ENCODE results near the gene CLEC2L.

Gene CLEC2L

DNA sequence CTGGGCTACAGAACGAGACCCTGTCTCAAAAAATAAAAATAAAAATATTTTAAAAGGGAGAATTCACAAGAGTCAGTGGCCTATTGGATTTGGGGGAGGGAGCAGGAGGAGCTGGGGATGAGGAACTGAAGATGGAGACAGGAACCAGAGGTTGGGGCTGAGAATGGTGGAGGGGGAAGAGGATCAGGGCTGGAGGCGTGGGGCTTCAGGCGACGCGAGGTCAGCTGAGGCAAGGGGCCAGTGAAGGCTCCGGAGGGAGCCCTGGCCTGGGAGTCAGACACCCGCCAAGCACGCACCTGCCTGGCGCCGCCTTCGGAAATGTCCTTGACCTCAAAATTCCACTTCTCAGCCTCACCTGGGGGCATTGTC lies 671 bp upstream of the CLEC2L start:
- no peak for DNase-seq (ENCODE audit: low read depth, low spot score)

DNA sequence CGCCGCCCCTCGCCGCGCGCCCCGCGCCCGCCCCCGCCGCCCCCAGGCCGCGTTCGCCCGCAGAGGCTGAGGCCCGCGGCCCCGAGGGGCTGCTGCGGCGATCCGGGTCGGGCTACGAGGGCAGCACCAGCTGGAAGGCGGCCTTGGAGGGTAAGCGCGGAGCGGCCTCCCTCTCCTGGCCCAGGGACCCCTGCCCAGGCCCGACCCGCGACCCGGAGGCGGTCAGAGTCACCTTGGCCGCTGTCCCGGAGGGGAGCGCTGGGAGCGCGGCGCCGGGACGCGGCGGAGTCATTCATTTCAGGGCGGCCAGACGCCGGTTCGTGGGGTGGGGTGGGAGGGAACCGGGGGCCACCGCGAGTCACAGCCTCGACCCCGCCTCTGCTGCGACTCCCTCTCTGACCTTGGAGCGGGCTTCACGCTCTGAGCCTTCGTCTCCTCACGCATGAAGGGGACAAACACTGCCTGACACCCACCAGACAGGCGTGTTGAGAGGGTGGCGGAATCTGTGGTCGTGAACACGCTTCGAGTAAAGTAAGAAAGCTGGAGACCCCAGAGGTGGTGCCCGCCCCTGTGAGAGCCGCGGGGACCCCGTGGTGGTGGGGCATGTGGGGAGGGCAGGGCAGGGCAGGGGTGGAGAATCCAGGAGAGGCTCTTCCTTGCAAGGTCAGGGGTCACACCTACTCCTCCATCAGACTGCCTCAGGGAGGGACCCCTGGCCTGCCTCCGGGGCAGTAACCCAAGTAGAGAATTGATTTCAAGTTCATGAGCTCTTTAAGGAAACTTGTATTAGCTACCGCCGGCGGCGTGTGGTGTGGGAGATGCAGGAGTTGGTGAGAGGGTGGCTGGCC lies 707 bp downstream of the CLEC2L start:
- no peak for DNase-seq (ENCODE audit: low read depth, low spot score)

DNA sequence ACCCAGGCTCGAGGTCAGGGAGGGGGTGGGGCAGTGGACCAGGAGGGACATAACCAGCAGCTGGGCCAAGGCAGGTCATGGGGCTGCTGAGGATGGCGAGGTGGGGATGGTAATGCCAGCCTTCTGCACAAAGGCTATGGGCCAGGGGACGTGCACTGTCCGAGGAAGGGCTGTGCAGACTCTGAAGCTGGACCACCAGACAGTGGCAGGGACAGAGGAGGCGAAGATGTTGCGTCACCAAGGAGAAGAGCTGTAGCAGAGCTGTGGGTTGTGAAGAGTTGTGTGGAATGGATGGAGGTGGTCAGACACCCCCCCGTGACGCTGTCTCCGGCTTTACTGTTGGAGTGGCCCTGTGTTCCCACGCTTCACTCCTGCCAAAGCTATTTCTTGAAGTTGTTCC lies 1.8 kb downstream of the CLEC2L start:
- DNase-seq (ENCODE audit: low read depth, low spot score) = no peak

DNA sequence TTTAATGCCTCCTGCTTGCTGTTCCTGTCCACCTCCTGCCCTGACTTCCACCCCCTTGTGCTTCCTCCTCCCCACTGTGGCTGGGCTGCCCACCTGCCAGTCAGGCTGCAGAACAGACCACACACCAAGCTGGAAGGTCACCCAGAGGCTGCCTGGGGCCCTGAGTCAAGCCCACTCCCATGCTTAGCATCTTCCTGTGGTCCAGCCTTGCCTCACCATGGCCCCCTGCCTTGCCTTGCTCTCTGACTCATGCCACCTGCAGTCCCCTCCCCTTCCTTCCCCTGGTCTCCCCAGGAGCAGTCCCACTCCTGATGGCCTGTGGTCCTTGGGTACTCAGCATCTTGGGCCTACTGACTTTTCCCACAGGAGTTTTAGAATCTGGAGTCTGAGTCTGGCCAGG lies 2.3 kb downstream of the CLEC2L start:
- DNase-seq (ENCODE audit: low read depth, low spot score) = no peak

DNA sequence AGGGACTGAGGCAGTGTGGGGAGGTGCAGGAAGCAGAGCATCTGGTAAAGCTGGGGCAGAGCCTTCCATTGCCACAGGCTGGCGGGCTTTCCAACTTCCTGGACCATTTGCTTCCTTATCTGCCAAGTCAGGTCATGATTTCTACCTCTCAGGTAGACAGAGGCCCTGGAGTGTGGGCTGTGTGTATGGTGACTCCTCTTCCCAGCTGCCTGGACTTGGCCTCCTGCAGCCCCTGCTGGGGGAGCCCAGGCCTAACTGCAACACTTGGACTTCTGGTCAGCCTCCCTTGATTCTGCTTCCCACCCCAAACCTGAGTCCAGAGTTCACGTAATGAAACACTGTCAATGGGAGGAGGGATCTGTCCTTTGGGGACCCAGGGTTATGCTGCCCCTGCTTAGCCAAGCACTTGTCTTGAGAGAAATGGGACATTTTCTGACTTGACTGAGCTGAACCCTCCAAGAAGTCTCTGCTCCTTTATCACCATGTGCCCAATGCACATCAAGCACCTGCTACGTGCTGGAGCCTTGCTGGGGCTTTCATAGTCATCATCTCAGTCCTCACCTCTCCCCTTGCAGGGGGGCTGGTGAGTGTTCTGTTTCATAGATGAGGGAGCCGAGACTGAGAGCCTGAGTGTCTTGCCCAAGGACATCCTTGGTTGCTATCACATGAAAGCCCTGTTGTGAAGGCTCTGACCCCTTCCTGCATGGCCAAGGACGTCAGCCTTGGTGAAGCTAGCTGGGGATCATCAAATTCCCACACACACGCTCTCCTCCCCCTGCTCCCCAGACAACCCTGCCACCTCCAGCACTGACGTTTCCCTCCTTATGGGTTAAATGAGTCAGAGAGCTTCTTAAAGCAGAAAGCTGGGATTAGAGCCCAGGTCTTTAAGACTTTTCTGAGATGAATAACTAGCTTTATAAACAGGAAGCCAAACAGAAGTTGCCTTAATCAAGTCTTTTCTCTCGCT lies 3.4 kb downstream of the CLEC2L start:
- DNase-seq (ENCODE audit: low read depth, low spot score) = no peak

DNA sequence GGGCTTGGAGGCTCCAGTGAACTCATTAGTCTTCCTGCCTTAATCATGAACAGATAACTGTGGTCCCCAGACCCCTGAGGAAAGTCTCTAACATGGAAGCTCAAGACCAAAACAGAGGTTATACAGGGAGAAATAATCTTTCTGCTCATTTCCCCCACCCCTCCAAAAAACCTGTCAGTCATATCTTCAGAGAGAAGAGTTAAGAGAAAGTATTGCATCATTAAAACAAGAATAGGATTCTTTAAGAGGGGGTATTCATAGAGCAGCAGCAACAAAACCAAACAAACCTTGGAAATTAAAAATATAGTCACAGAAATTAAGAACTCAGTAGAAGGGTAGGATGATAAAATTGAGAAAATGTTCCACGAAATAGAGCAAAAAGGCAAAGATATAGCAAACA lies 7.6 kb downstream of the CLEC2L start:
- DNase-seq (ENCODE audit: low read depth, low spot score) = no peak

DNA sequence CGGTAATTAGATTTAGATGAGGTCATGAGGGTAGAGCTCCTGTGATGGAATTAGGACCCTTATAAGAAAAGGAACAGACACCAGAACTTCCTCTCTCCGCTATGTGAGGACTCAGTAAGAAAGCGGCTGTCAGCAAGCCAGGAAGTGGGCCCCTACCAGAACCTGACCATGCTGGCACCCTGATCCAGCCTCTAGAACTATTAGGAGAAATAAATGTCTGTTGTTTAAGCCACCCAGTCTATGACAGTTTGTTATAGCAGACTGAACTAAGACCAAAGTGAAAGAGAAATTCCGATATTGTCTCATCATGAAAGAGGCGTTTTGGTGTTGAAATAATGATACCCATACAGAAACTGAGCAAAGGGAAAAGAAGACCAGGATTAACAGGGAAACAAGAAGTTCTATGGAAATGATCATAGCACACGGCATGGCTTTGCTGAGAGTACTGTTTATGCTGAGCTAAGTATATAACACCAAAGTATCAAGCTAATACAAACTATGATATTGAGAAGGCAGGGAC lies 9.2 kb downstream of the CLEC2L start:
- no peak for DNase-seq (ENCODE audit: low read depth, low spot score)

DNA sequence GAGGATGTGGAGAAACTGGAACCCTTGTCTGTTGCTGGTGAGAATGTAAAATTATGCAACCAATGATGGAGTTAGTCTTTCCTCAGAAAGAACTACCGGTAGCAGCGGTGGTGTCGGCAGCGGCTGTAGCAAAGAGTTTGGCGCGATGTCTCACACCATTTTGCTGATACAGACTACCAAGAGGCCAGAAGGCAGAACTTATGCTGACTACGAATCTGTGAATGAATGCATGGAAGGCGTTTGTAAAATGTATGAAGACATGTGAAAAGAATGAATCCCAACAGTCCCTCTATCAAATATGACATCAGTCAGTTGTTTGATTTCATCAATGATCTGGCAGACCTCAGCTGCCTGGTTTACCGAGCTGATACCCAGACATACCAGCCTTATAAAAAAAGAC lies 10.6 kb downstream of the CLEC2L start:
- no peak for DNase-seq (ENCODE audit: low read depth, low spot score)

DNA sequence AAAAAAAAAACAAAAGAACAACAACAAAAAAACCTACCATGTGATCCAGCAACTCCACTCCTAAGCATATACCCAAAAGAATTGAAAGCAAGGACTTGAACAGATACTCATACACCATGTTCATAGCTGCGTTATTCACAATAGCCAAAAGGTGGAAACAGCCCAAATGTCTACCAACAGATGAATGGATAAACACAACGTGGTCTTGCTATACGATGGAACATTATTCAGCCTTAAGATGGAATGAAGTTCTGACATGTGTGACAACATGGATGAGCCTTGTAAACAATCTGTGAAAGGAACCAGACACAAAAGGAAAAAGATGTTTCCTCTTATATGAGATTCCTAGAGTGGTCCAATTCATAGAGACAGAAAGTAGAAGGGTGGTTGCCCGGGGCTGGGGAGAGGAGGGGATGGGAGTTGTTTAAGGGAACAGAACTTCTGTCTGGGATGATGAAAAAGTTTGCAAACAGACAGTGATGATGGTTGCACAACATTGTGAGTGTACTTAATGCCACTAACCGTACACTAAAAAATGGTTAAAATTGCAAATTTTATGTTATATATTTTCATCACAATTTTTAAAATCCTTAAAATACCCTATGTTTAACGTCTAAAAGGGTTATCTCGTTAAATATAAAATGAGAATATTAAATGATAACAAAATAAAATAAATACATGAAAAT lies 11.6 kb downstream of the CLEC2L start:
- DNase-seq (ENCODE audit: low read depth, low spot score) = no peak

DNA sequence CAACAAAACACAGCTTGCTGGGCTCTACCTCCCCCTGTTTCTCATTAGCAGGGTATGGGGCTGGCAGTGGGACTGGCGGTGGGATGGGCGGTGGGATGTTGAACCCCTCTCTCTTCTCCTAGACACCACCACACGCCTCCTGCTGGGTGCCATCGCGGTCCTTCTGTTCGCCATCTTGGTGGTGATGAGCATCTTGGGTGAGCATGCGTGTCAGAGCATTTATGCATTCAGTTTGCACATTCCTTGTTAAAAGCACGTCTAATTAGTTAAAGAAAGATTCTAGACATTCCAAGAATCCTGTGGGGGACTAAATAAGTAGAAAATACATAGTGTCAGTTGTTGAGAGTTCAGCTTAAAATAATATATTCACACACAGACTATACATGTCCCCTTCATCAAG lies 12.7 kb downstream of the CLEC2L start:
- DNase-seq (ENCODE audit: low read depth, low spot score) = no peak

DNA sequence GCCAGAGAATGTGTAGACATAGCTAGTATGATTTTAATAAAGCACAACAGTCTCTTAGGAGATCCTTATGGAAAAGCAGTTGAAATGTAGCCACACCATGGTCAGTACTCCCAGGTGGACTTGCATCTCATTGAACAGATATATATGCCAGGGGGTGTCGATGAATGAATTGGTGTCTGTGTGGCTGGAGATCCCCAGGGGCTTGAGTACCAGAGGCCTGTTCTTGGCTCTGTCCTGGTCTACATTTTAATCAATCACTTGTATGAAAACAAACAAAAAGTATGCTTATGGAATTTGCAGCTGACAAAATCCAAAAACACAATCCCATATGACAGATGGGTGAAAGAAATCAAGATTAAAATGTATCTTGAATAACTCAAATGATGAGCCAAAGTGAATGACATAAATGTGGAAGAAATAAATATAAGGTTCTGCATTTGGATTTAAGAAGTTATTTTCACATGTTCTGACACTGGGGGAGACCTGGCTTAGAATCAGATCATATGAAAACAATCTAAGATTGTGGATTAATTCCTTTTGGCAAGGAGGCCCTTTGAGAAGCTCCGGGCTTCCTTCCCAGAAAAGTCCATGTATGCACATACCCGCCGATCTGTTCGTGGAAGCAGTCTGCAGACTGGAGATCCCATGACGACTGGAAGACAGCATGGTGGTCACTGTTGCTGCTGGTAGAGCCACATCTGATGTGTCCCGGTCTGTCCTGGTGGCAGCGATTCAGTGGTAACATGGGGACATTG lies 15.6 kb downstream of the CLEC2L start:
- DNase-seq (ENCODE audit: low read depth, low spot score) = no peak

DNA sequence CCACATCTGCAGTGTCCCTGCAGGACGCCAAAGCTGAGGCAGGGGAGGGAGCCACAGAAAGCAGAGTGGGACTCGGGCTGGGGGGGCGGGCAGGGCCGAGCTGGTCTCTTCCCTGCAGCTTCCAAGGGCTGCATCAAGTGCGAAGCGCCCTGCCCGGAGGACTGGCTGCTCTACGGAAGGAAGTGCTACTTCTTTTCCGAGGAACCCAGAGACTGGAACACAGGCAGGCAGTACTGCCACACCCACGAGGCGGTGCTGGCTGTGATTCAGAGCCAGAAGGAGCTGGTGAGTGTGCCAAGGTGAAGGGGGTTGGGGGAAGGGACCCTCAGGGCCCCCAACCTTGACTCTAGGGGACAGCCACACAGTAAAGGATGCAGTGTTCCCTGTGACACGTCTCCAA lies 16.7 kb downstream of the CLEC2L start:
- DNase-seq (ENCODE audit: low read depth, low spot score) = no peak

DNA sequence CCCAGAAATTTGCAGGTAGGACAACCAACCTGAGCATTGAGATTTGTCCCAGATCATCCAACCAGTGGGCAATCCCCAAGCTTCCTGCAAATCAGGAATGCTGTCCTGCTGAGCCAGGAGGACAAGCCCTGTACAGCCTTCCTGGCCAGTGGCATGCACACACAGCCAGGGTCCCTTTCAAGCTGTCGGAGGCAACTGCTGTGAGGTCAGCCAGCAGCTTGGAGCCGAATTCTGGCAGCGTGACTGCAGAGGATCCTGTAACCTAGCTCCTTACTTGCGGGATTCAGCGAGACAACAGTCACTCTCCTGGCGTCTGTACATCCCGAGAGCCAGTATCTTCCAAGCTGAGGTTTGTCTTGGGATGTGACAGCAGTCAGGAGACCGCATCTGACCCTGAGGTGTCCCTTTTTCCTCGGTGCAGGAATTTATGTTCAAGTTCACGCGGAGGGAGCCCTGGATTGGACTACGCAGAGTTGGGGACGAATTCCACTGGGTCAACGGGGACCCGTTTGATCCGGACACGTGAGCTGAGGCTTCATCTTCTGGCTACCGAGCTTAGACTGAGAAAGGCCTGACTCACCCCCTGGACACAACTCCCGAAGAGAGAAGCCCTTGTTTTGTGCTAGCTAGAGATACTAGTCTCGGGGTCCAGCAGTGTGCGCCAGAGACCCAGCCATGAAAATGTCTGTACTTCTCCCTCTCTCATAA lies 18.3 kb downstream of the CLEC2L start:
- DNase-seq (ENCODE audit: low read depth, low spot score) = no peak

DNA sequence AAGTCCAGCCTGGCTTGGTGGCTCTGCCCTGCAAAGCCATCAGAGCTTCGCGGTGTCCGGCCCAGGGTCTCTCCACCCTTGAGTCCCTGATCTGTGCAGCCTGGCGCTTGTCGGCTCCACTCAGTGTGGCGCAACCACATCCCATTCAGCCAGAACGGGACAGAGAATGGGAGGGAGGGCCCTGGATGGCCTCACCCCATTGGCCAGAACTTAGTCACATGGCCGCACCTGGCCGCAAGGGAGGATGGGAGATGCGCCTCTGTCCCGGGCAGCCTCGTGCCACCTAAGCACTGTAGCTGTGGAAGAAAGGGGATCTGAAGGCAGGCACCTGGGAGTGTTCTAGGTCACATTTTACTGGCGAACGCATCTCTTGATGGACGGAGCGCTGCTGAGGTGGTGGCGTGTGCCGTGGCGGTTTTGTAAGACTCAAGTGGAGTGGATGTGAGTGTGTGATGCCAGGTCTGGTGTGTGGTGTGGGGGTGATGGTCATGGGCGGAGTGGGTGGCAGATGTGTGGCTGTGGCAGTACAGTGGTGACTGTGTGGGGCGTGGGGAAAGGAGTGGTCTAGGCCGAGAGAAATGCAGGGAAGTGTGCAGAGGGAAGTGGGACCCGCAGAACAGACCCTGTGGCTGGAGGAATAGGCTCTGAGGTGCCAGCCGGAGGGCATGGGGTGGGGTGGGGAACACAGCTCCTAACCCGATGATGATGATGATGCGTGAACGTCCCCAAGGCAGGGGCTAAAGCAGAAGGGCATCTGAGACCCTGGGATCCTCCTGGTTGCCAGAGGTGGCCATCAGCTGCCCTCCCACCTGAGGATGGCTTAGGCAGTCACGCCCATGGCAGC lies 19.0 kb downstream of the CLEC2L start:
- no peak for DNase-seq (ENCODE audit: low read depth, low spot score)

DNA sequence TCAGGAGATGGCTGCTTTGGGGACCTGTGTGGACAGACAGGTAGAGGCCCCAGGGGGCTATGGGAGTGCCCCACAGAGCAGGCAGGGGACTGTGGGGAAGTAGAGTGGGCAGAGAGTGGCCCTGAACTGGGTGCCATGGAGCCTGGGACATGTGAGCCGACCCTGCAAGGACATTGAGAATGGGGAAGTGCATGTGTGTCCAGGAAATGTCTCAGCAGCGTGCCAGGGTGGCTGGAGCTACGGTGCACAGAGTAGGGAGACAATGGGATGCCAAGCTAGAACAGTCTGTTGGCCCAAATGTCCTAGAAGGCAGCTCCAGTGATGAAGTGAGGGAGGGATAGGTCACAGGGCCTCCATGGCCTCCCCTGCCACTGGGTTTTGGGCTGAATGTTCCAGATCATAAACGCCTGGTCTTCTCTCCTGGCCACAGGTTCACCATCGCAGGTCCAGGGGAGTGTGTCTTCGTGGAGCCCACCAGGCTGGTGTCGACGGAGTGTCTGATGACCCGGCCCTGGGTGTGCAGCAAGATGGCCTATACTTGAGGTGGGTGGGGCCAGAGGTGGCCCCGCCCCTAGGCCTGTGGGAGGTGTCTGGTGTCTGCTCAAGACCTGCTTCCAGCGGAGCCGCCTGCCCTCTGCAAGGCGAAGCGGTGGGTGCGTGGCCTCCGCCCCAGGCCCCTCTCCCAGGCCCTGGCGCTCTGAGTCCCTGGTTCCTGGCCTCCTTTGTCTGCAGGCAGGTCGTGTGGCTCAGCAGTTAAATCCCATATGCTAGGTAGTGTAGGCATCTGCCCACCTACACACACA lies 20.5 kb downstream of the CLEC2L start:
- no peak for DNase-seq (ENCODE audit: low read depth, low spot score)

DNA sequence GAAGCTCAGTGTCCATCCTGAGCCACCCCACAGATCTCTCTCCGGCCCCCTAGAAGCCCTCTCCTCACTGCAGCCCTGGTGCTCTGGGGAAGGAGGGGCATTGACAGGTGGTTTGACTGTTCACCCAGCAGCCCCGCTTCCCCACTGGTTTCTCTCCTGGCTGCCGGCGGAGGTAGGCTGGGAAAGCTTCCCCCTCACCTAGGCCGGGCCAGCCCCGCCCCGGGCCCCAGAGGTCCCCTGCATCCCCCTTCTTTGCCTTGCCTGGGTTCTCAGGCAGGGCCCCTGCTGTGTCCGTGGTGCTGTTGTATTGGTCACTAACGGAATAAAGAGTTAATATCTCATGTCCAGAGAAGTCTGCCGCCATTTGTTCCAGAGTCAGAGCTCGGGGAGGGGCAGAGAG lies 21.2 kb downstream of the CLEC2L start:
- no peak for DNase-seq (ENCODE audit: low read depth, low spot score)

DNA sequence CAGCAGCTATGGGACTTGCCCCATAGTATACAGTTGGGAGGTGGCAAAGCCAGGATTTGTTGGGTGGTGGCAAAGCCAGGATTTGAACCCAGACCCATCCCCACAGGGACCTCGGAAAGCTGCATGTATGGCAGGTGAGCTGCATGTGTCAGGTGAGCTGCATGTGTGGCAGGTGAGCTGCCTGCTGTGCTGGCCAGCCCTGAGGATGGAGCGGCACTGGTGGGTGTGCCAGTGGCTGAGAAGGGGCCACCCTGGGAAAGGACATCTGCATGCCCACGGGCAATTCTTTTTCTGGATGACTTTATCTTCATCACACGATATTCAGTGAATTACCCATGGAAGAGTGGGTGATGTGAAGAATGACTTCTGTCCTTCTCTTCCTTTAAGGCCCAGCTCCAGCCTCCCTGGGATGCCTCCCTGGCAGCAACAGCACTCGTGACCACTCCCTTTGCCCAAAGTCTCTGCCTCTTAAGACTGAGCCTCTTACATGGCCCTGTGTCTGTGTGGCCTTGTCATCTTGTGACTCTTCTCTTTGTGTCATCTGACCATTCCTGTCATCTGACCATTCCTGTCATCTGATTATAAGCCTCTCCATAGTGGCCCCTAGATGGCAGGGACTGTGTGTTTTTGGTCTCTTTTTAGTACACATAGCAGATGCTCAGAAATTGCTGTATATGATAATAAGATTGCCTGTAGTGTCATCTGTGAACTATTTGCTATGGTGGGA lies 25.0 kb downstream of the CLEC2L start:
- no peak for DNase-seq (ENCODE audit: low read depth, low spot score)
